Activated CD4-positive, alpha-beta T cell treated with anti-CD3 and anti-CD28 coated beads for 36 hours (primary cell): ENCODE data around the gene RPS26. TPM values are rescaled to one million over a fixed set of nuclear protein-coding genes. Genes with fewer than 3 reads are reported as not detected.

Experiments
- ATAC-seq: fragments of 200-7000 bp; cut with Tn5 transposase; one replicate; pipeline ENCODE4 v1.10.0; 2021; ENCODE audit warnings: mild to moderate bottlenecking, moderate library complexity
- CTCF ChIA-PET: fragments of 350-600 bp; sonication (Branson Sonifier 250); formaldehyde crosslinking; loops from one replicate; lab custom pipeline; 2021; ENCODE audit warnings: antibody characterized with exemption; lab: Charles Lee
- POLR2A ChIA-PET: fragments of 350-600 bp; sonication (Branson Sonifier 250); formaldehyde crosslinking; loops from one replicate; lab custom pipeline; 2021; ENCODE audit warnings: antibody characterized with exemption, inconsistent platforms; lab: Charles Lee
- DNase-seq: peaks from one replicate; pipeline ENCODE4 v3.0.0-alpha.2; 2020
- H3K27ac Mint-ChIP-seq: one replicate; pipeline ENCODE4 v1.8.0; 2021; ENCODE audit warnings: mixed read lengths
- H3K27me3 Mint-ChIP-seq: one replicate; pipeline ENCODE4 v1.8.0; 2021; ENCODE audit warnings: mixed read lengths
- H3K36me3 Mint-ChIP-seq: one replicate; pipeline ENCODE4 v1.8.0; 2021; ENCODE audit warnings: low read depth, mixed read lengths
- H3K4me1 Mint-ChIP-seq: one replicate; pipeline ENCODE4 v1.8.0; 2021; ENCODE audit warnings: mixed read lengths
- H3K4me3 Mint-ChIP-seq: one replicate; pipeline ENCODE4 v1.8.0; 2021; ENCODE audit warnings: mild to moderate bottlenecking, moderate library complexity, mixed read lengths
- H3K9me3 Mint-ChIP-seq: one replicate; pipeline ENCODE4 v1.8.0; 2021; ENCODE audit warnings: low read depth, mixed read lengths
- intact Hi-C, 2 experiments: fragments of 100-400 bp; cut with DNase I in 1 of 2; cut with micrococcal nuclease in 1 of 2; formaldehyde crosslinking; loops; one replicate each; pipeline versions ENCODE4 v1.14.2 to v1.15.1; 2022 to 2024; cut with DNase I, micrococcal nuclease
- total RNA-seq, 2 experiments: library from RNA; stranded (reverse); gene quantifications; one replicate each; pipeline ENCODE4 v1.2.3, GENCODE V29; 2021

The RPS26 gene
- total RNA-seq, 2 experiments from 2014 or later = 33.9 to 64.0 TPM

DNA sequence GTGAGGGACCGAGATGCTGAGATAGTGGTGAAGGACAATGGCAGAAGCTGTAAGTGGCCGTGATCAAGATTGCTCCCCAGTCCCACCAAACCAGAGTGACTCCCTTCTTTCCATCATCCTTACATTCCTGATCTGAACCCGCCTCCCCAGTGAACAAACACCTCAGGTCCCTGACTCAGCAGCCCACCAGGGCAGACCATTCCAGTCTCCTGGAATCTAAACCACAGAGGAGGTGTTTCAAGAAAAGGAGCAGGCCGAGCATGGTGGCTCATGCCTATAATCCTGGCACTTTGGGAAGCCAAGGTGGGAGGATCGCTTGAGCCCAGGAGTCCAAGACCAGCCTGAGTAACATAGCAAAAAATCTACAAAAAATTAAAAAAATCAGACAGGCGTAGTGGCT lies 44.9 kb downstream of the RPS26 start:
- intact Hi-C loops = no loop called here
- DNase-seq (no peak), ATAC-seq (no peak)
- H3K27me3 Mint-ChIP-seq = peaks cover 3% of the 10 kb centered on the region
- no peaks in the 10 kb centered on the region for H3K36me3 Mint-ChIP-seq
- CTCF ChIA-PET = interaction anchor here (0.9 to 1.3 kb wide), 2 partner anchors 103 to 160 kb away, joined by 3 to 4 read pairs; partner anchors contain the start of gene SMARCC2
- H3K27ac Mint-ChIP-seq = no peak overlapping the region
- no peaks in the 10 kb centered on the region for H3K4me1 Mint-ChIP-seq
- POLR2A ChIA-PET = no interaction called here
- H3K9me3 Mint-ChIP-seq = no peaks in the 10 kb centered on the region
- no peak overlapping the region for H3K4me3 Mint-ChIP-seq

DNA sequence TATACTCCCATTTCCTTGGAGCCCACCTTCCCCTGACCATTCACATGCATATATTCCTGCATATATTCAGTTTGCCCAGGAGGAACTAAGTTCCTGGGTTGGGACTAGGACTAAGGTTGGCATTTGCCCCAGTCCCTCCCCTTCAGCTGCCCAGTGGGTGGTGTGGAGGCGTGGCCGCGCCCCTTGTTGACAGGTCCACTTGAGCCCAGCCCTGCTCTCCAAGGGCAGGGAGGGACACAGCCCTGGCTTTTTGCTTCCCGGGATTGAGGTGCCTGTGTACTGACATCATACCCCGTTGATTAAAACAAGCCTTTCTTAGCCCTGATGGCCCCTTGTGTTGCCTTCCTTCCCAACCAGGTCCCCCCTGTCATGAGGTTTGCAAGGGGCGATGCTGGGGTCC lies 45.5 kb downstream of the RPS26 start:
- Mint-ChIP-seq H3K4me1 (no peaks in the 10 kb centered on the region), H3K9me3 (no peaks in the 10 kb centered on the region), H3K27me3 (no peaks in the 10 kb centered on the region), H3K36me3 (no peaks in the 10 kb centered on the region), H3K27ac (no peak overlapping the region), H3K4me3 (no peak overlapping the region)
- DNase-seq = no peak
- no peak for ATAC-seq
- ChIA-PET POLR2A (no interaction called here), CTCF (no interaction called here)
- intact Hi-C loops = no loop called here

Other genes starting within 250 kb of the RPS26 start
- gene SARNP, start 224.2 kb upstream of the RPS26 start, total RNA-seq = 100 to 1,000 TPM; 111 to 114 TPM
- 10 to 100 TPM; 29.4 to 35.6 TPM for gene ORMDL2, start 223.9 kb upstream of the RPS26 start, total RNA-seq
- gene DNAJC14, start 212.3 kb upstream of the RPS26 start, total RNA-seq = 10 to 100 TPM; 29.9 to 31.1 TPM
- gene MMP19, start 199.0 kb upstream of the RPS26 start, total RNA-seq = not detected
- gene PYM1, start 114.0 kb upstream of the RPS26 start, total RNA-seq = 10 to 100 TPM; 24.6 to 30.2 TPM
- gene DGKA, start 110.8 kb upstream of the RPS26 start, total RNA-seq = 100 to 1,000 TPM; 341 to 385 TPM
- gene PMEL, start 75.9 kb upstream of the RPS26 start, total RNA-seq = 1 to 10 TPM in 1 of 2 experiments, under 1 TPM in 1; 0.86 to 1.2 TPM
- gene CDK2, start 75.1 kb upstream of the RPS26 start, total RNA-seq = 100 to 1,000 TPM; 104 to 149 TPM
- 10 to 100 TPM; 33.2 to 35.1 TPM for gene RAB5B, start 67.8 kb upstream of the RPS26 start, total RNA-seq
- 1 to 10 TPM; 2.9 to 3.4 TPM for gene SUOX, start 44.6 kb upstream of the RPS26 start, total RNA-seq
- 10 to 100 TPM; 14.9 to 16.3 TPM for gene IKZF4, start 20.9 kb upstream of the RPS26 start, total RNA-seq
- gene ERBB3, start 38.2 kb downstream of the RPS26 start, total RNA-seq = under 1 TPM; 0.32 to 0.57 TPM
- gene PA2G4, start 62.6 kb downstream of the RPS26 start, total RNA-seq = 100 to 1,000 TPM; 446 to 695 TPM
- 1,000 to 10,000 TPM; 5,101 to 9,949 TPM for gene RPL41, start 74.7 kb downstream of the RPS26 start, total RNA-seq
- 1 to 10 TPM; 6.4 to 6.5 TPM for gene ZC3H10, start 76.3 kb downstream of the RPS26 start, total RNA-seq
- 100 to 1,000 TPM; 132 to 160 TPM for gene ESYT1, start 86.3 kb downstream of the RPS26 start, total RNA-seq
- gene MYL6B, start 110.7 kb downstream of the RPS26 start, total RNA-seq = 10 to 100 TPM; 76.3 to 79.3 TPM
- 100 to 1,000 TPM; 692 to 918 TPM for gene MYL6, start 116.4 kb downstream of the RPS26 start, total RNA-seq
- gene SMARCC2, start 147.6 kb downstream of the RPS26 start, total RNA-seq = 100 to 1,000 TPM in 1 of 2 experiments, 10 to 100 TPM in 1; 96.9 to 123 TPM
- gene RNF41, start 180.0 kb downstream of the RPS26 start, total RNA-seq = 10 to 100 TPM; 25.2 to 28.8 TPM
- gene NABP2, start 182.4 kb downstream of the RPS26 start, total RNA-seq = 10 to 100 TPM; 69.1 to 76.0 TPM
- 1 to 10 TPM in 1 of 2 experiments, under 1 TPM in 1; 0.53 to 1.3 TPM for gene SLC39A5, start 188.1 kb downstream of the RPS26 start, total RNA-seq
- 10 to 100 TPM; 29.2 to 31.0 TPM for gene ANKRD52, start 216.5 kb downstream of the RPS26 start, total RNA-seq
- 1 to 10 TPM; 5.2 to 7.5 TPM for gene COQ10A, start 225.0 kb downstream of the RPS26 start, total RNA-seq